ENCODE data around the gene MYO9B.
"Not testable (repeated sequence)": the region's sequence is repeated elsewhere in the genome, so short reads cannot be mapped to it uniquely, and the experiment has no call there.

The MYO9B gene

GRCh38 chr19:17183858-17184321 lies 108.3 kb downstream of the MYO9B start:
- no peak for TF ChIP-seq CTCF (IDR thresholded peaks at IDR 0.05)
- Histone ChIP-seq H3K27ac (no peak overlapping the region), H3K4me3 (no peak overlapping the region)
- DNase-seq (ENCODE audit: low spot score): no peak

- H3K27ac ChIP-seq: no peak overlapping the region
- no peak for TF ChIP-seq CTCF (IDR thresholded peaks at IDR 0.05)
- H3K4me3 ChIP-seq: no peak overlapping the region
- no peak for DNase-seq (ENCODE audit: low spot score)
Measured at GRCh38 chr19:17184371-17184841, 108.8 kb downstream of the MYO9B start.

GRCh38 chr19:17185590-17185989 lies 110.0 kb downstream of the MYO9B start:
- Histone ChIP-seq H3K27ac (no peak overlapping the region), H3K4me3 (no peak overlapping the region)
- no peak for DNase-seq (ENCODE audit: low spot score)
- TF ChIP-seq CTCF (IDR thresholded peaks at IDR 0.05): no peak

GRCh38 chr19:17191736-17192135 lies 116.2 kb downstream of the MYO9B start:
- not testable (repeated sequence) for H3K27ac ChIP-seq; DNase-seq (ENCODE audit: low spot score); H3K4me3 ChIP-seq

- Histone ChIP-seq H3K27ac (no peak overlapping the region), H3K4me3 (no peak overlapping the region)
- TF ChIP-seq CTCF (IDR thresholded peaks at IDR 0.05): no peak
- no peak for DNase-seq (ENCODE audit: low spot score)
Measured at GRCh38 chr19:17192751-17193150, 117.2 kb downstream of the MYO9B start.

- no peak for DNase-seq (ENCODE audit: low spot score)
- H3K27ac ChIP-seq: no peak overlapping the region
- H3K4me3 ChIP-seq: no peak overlapping the region
- no peak for TF ChIP-seq CTCF (IDR thresholded peaks at IDR 0.05)
Measured at GRCh38 chr19:17194608-17195007, 119.0 kb downstream of the MYO9B start.

- DNase-seq (ENCODE audit: low spot score): peak; percentile 64
- Histone ChIP-seq H3K4me3 (no peak overlapping the region), H3K27ac (no peak overlapping the region)
- no peak for TF ChIP-seq CTCF (IDR thresholded peaks at IDR 0.05)
Measured at GRCh38 chr19:17195106-17195505, 119.5 kb downstream of the MYO9B start.

- H3K27ac ChIP-seq: no peak overlapping the region
- no peak overlapping the region for H3K4me3 ChIP-seq
- DNase-seq (ENCODE audit: low spot score): no peak
- TF ChIP-seq CTCF (IDR thresholded peaks at IDR 0.05): no peak
Measured at GRCh38 chr19:17196610-17197009, 121.0 kb downstream of the MYO9B start.

All from coronary artery (tissue), 2 donors.